Fibroblast of skin of abdomen (primary cell): ENCODE results near the gene COL4A1.

Experiments used
- DNase-seq: peaks from one replicate; pipeline ENCODE4 v3.0.0-alpha.2; 2013

Gene COL4A1

GRCh38 chr13:110234532-110234931, 72.4 kb downstream of the COL4A1 start:
- DNase-seq: no peak

GRCh38 chr13:110233951-110234280, 73.0 kb downstream of the COL4A1 start:
- DNase-seq: no peak

GRCh38 chr13:110233181-110233950, 73.6 kb downstream of the COL4A1 start:
- peak; percentile 84 for DNase-seq

GRCh38 chr13:110232756-110233155, 74.2 kb downstream of the COL4A1 start:
- peak; percentile 18 for DNase-seq

GRCh38 chr13:110232142-110232541, 74.8 kb downstream of the COL4A1 start:
- no peak for DNase-seq

GRCh38 chr13:110231348-110232047, 75.5 kb downstream of the COL4A1 start:
- no peak for DNase-seq

GRCh38 chr13:110230661-110231347, 76.2 kb downstream of the COL4A1 start:
- no peak for DNase-seq

- no peak for DNase-seq
Observed at GRCh38 chr13:110229905-110230563, 76.9 kb downstream of the COL4A1 start.

GRCh38 chr13:110228936-110229904, 77.7 kb downstream of the COL4A1 start:
- peak; percentile 47 for DNase-seq

- DNase-seq: no peak
Observed at GRCh38 chr13:110227864-110228643, 78.9 kb downstream of the COL4A1 start.

- DNase-seq: no peak
Observed at GRCh38 chr13:110227416-110227815, 79.5 kb downstream of the COL4A1 start.

GRCh38 chr13:110225609-110226574, 81.1 kb downstream of the COL4A1 start:
- DNase-seq: no peak

- no peak for DNase-seq
Observed at GRCh38 chr13:110225003-110225402, 82.0 kb downstream of the COL4A1 start.

GRCh38 chr13:110224519-110224918, 82.4 kb downstream of the COL4A1 start:
- no peak for DNase-seq

- no peak for DNase-seq
Observed at GRCh38 chr13:110221406-110222117, 85.4 kb downstream of the COL4A1 start.

GRCh38 chr13:110220471-110220870, 86.5 kb downstream of the COL4A1 start:
- DNase-seq: no peak

GRCh38 chr13:110218581-110219201, 88.3 kb downstream of the COL4A1 start:
- no peak for DNase-seq

GRCh38 chr13:110217811-110218210, 89.1 kb downstream of the COL4A1 start:
- no peak for DNase-seq

GRCh38 chr13:110217085-110217484, 89.9 kb downstream of the COL4A1 start:
- DNase-seq: no peak
